Hepatic stellate cell (primary cell): ENCODE data around the gene ZFP69.

Source experiments
- DNase-seq: peaks from one replicate; pipeline ENCODE4 v3.0.0; 2011; ENCODE audit warnings: low spot score

ZFP69 gene

GRCh38 chr1:40508375-40509341 lies 31.6 kb downstream of the ZFP69 start, which contains the start of gene EXO5:
Gene EXO5, plus strand, starts transcription at chr1:40508767. Its CDS starts 5,778 bp downstream, at chr1:40514545.
- DNase-seq, result peak; percentile 70

GRCh38 chr1:40519517-40519916 lies 42.4 kb downstream of the ZFP69 start:
- no peak for DNase-seq

GRCh38 chr1:40530735-40531380 lies 53.8 kb downstream of the ZFP69 start:
- DNase-seq, result peak; percentile 19

- peak; percentile 93 for DNase-seq
Measured at GRCh38 chr1:40531381-40532061, 54.4 kb downstream of the ZFP69 start, which contains the start of gene ZNF684. Gene ZNF684, plus strand, starts transcription at chr1:40531637. Its CDS starts 1,530 bp downstream, at chr1:40533167.

GRCh38 chr1:40532062-40532389 lies 54.9 kb downstream of the ZFP69 start:
- DNase-seq, result no peak

- DNase-seq, result peak; percentile 47
Measured at GRCh38 chr1:40532844-40533424, 55.8 kb downstream of the ZFP69 start.

GRCh38 chr1:40534589-40534988 lies 57.5 kb downstream of the ZFP69 start:
- DNase-seq, result no peak

GRCh38 chr1:40535732-40536131 lies 58.6 kb downstream of the ZFP69 start:
- no peak for DNase-seq

- DNase-seq, result no peak
Measured at GRCh38 chr1:40539338-40539737, 62.2 kb downstream of the ZFP69 start.
